NCI-H1694 (cell line): Measurements from ENCODE around the gene CAMLG.
"Not testable (repeated sequence)": the region's sequence is repeated elsewhere in the genome, so short reads cannot be mapped to it uniquely, and the experiment has no call there.

Experiments
- DNase-seq: peaks from one replicate; lab custom pipeline; 2025; lab: John Stamatoyannopoulos, UW

Gene CAMLG

GRCh38 chr5:134738133-134738962 is at the start of gene CAMLG:
TSS of gene CAMLG (plus strand) at chr5:134738548. CDS start at chr5:134738621, 73 bp downstream.
- peak; percentile 95 for DNase-seq

DNA sequence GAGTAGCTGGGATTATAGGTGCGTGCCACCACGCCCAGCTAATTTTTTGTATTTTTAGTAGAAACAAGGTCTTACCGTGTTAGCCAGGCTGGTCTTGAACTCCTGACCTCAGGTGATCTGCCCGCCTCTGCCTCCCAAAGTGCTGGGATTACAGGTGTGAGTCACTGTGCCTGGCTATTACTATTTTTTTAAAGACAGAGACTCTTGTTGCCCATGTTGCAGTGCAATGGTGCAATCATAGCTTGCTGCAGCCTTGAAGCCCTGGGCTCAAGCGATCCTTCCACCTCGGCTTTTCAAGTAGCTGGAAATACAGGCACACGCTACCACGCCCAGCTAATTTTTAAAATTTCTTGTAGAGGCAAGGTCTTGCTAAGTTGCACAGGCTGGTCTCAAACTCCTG is 48.2 kb upstream of the CAMLG start:
- not testable (repeated sequence) for DNase-seq

DNA sequence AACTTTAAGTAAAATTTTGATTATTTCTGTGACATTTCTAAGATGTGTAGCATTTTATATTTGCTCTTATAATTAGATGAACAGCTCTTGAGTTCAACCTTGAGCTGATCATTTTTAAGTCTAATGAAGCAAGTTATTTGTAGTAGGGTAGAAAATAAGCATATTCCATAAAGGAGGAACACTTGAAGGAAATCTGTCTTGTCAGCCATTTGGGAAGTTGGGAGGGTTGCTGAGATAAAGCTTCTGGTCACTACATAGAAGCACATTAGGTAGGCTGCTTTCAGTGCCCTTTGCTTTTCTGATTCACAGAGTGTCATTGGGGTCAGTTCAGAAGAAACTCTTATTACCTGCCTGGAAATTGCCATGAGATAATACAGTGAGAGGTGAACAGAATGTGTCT is 45.6 kb upstream of the CAMLG start:
- no peak for DNase-seq

DNA sequence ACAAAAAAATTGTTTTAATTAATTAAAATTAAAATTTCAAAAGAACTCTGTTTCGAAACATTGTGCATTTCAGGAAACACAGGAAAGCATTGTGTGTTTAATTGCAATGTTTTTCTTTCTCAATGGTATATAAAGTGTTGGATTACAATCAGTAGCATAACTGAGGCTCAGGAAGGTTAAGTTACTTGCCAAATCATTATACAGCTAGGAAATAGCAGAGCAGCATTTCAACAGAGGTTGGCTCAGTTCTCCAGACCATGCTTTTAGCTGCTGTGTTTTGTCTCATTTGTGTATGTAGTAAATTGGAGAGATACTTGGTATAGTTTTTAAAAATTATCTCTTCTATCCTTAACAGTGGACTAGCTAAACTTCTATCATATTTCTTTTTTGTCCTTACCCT is 30.0 kb upstream of the CAMLG start:
- DNase-seq: no peak

GRCh38 chr5:134714120-134714519 is 24.2 kb upstream of the CAMLG start:
- no peak for DNase-seq

GRCh38 chr5:134714541-134714940 is 23.8 kb upstream of the CAMLG start:
- DNase-seq: no peak

DNA sequence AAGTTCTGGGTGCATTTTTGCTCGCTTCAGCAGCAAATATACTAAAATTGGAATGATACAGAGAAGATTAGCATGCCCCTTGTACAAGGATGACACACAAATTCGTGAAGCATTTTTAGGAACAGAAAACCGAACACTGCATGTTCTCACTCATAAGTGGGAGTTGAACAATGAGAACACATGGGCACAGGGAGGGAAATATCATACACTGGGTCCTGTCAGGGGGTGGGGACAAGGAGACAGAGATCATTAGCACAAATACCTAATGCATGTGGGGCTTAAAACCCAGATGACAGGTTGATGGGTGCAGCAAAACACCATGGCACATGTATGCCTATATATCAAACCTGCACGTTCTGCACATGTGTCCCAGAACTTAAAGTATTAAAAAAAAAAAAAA is 22.9 kb upstream of the CAMLG start:
- not testable (repeated sequence) for DNase-seq

DNA sequence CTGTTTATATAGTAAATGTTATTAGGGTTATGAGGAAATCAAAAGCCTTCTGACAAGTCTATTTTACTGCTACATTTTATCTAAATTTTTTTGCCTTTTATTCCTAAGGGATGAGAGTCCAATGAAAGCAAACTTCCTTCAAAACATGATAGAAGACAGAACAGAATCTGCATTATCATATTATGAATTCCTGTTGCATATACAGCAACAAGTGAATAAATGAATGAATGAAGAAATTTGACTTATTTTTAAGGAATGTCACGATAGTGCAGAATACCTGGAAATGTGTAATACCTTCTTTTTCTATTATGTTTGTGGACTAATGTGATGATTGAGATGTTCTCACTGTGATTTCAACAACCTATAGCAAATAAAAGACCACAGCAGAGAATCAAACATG is 13.5 kb upstream of the CAMLG start:
- no peak for DNase-seq

DNA sequence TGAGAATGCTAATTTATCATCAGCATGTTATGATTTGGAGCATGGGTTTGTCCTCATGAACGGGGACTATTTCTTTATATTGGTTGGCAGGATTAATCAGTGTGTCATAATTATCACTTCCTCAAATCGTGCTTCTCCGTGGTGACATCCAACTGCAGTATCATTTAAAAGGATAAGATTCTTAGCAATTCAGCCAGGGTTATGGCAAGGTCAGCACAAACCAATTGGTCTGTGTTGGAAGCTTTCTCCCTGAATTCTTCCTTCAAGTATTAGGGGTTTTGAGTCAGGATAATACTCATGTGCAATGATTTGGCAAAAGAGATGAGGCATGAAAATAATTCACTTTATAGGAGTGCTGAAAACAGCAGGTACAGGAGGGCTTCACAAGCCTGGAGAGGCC is 5.5 kb upstream of the CAMLG start:
- DNase-seq: no peak

GRCh38 chr5:134735243-134735642 is 3.1 kb upstream of the CAMLG start:
- DNase-seq: no peak

DNA sequence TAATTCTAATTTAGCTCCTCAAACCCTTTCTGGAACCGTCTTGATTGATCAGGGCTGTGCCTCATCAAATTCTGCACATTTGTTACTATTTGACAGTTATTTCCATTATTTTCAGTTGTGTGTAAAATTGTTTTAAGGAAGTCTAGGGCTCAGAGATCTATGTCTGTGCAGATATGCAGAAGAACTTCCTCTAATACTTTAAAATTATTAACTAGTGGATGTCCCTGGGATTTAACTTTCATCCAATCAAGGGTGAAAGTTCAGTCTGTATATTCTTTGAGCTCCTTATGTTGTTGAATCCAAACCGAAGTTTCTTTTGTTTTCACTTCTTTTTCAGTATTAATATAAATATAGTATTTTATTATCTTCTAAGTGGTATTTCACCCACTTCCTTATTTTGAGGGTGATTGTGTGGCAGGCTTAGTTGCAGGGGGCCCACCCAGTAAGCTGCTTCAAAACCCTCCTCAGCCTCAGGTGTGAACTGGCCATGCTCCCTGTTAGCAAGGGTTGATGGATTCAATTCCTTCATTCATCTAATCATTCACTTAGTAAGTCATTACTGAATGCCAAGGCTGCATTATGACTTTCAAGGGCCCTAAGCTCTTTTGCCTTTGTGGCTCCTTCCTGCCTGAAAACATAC is 2.1 kb upstream of the CAMLG start:
- no peak for DNase-seq

- peak; percentile 3 for DNase-seq
Observed at GRCh38 chr5:134738963-134739661, 764 bp downstream of the CAMLG start.

DNA sequence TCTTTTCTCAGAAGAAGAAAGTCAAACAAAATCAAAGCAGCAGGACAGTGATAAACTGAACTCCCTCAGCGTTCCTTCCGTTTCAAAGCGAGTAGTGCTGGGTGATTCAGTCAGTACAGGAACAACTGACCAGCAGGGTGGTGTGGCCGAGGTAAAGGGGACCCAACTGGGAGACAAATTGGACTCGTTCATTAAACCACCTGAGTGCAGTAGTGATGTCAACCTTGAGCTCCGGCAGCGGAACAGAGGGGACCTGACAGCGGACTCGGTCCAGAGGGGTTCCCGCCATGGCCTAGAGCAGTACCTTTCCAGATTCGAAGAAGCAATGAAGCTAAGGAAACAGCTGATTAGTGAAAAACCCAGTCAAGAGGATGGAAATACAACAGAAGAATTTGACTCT is 2.7 kb downstream of the CAMLG start:
- DNase-seq: no peak

DNA sequence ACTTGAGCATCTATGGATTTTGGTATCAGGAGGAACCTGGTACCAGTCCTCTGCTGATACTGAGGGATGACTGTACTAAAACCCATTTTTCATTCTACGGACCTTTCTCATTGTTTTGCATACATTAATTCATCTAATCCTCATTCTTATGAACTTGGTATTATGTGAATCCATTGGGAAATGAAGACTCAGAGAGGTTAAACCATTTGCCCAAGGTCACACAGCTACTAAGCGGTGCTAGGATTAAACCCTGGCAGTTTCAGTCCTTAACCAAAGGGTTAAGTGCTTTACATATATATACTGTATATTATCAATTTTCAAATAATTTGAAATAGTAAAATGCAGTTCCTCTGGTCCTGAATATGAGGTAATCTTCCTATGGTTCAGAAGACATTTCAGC is 3.8 kb downstream of the CAMLG start:
- no peak for DNase-seq

GRCh38 chr5:134749415-134749814 is 11.1 kb downstream of the CAMLG start:
- DNase-seq: no peak

GRCh38 chr5:134758176-134758503 is 19.8 kb downstream of the CAMLG start:
- DNase-seq: no peak

- DNase-seq: peak; percentile 79
Observed at GRCh38 chr5:134758504-134759341, 20.4 kb downstream of the CAMLG start, which contains the start of gene DDX46. TSS of gene DDX46 (plus strand) at chr5:134758779. CDS start at chr5:134758939, 160 bp downstream.

DNA sequence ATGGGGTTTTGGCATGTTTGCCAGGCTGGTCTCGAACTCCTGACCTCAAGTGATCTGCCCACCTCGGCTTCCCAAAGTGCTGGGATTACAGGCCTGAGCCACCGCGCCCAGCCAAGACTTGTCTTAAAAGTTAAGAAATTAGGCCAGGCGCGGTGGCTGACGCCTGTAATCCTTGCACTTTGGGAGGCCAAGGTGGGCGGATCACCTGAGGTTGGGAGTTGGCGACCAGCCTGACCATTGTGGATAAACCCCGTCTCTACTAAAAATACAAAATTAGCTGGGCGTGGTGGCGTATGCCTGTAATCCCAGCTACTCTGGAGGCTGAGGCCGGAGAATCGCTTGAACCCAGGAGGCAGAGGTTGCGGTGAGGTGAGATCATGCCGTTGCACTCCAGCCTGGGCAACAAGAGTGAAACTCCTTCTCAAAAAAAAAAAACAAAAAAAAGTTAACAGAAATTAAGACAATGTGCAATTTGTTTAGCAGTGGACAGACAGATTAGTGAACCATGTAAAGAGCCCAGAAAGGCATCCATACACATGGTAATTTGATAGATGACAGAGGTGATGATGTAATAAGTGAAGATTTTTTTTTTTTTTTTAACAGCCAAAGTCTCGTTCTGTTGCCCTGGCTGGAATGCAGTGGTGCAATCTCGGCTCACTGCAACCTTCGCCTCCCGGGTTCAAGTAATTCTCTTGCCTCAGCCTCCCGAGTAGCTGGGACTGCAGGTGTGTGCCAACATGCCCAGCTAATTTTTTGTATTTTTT is 29.4 kb downstream of the CAMLG start:
- not testable (repeated sequence) for DNase-seq

GRCh38 chr5:134769206-134769605 is 30.9 kb downstream of the CAMLG start:
- DNase-seq: no peak

DNA sequence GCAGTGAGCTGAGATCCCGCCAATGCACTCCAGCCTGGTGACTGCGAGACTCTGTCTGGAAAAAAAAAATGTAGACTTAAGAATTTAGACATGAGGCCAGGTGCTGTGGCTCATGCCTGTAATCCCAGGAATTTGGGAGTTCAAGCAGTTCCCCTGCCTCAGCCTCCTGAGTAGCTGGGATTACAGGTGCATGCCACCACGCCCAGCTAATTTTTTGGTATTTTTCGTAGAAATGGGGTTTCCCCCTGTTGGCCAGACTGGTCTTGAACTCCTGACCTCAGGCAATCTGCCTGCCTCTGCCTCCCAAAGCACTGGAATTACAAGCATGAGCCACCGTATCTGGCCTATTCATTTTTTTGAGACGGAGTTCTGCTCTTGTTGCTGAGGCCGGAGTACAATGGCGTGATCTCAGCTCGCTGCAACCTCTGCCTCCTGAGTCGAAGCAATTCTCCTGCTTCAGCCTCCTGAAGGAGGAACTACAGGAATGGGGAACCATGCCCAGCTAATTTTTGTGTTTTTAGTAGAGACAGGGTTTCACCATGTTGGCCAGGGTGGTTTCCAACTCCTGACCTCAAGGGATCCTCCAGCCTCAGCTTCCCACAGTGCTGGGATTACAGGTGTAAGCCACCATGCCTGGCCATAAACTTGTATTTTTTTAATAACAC is 34.2 kb downstream of the CAMLG start:
- DNase-seq: no peak

DNA sequence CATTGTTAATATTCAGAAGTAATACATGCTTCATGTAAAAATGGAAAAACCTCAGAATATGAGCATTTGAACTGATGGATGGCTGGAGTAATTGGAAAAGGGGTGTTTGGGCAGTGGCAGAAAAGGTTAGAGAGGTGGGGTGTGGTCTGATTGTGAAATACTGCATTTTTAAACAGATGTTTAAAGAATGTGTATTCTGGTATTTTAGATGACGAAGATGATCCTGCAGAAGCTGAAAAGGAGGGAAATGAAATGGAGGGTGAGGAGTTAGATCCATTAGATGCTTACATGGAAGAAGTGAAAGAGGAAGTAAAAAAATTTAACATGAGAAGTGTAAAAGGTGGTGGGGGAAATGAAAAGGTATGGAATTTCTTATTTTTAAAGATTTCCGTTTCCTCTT is 39.0 kb downstream of the CAMLG start:
- no peak for DNase-seq
